K562 (cell line): ENCODE results near the gene ULBP2. TPM values are rescaled to one million over a fixed set of nuclear protein-coding genes. Genes with fewer than 3 reads are reported as not detected.

Source experiments
- E2F1 ChIP-seq: sonication (generic); formaldehyde crosslinking; IDR thresholded peaks from 2 replicates; pipeline ENCODE4 v1.8.1; 2023; ENCODE audit warnings: mild to moderate bottlenecking, missing genetic modification reagents, moderate library complexity
- ETV1 ChIP-seq: fragments of 450-650 bp; conservative IDR thresholded peaks from 2 replicates; pipeline ENCODE4 v1.6.1; 2016; ENCODE audit warnings: missing genetic modification characterization, control low read depth, low read depth, missing compliant biosample characterization
- MXI1 ChIP-seq: IDR thresholded peaks from 2 replicates; pipeline ENCODE4 v1.6.1; 2011; ENCODE audit warnings: low read depth, mild to moderate bottlenecking, improper control_type of control experiment, low read length
- NCOR1 ChIP-seq: fragments of 450-650 bp; IDR thresholded peaks from 2 replicates; pipeline ENCODE4 v1.6.1; 2016; ENCODE audit warnings: mild to moderate bottlenecking, moderate library complexity
- YBX1 ChIP-seq: fragments of 450-650 bp; IDR thresholded peaks from 2 replicates; pipeline ENCODE4 v1.7.1; 2016; ENCODE audit warnings: mild to moderate bottlenecking
- ZNF23 ChIP-seq: fragments of 250-450 bp; sonication (Bioruptor Pico); IDR thresholded peaks from 2 replicates; pipeline ENCODE4 v1.4.0; 2020; ENCODE audit warnings: mild to moderate bottlenecking
- ZNF766 ChIP-seq: fragments of 200-800 bp; sonication (Bioruptor generic); conservative IDR thresholded peaks from 2 replicates; pipeline ENCODE4 v1.6.1; 2016; ENCODE audit warnings: missing genetic modification characterization, missing compliant biosample characterization
- polyA plus RNA-seq, 8 experiments: library from polyadenylated mRNA; depleted of rRNA in 4 of 8; stranded (reverse) in 5 of 8; unstranded in 3 of 8; fragments of >200 nt; fragmentation: Nextera tagmentation in 2 of 8; fragmentation: Illumina TruSeq in 1 of 8; extraction: Ambion mirVana in 2 of 8; extraction: Trizol in 1 of 8; gene quantifications; 2 replicates each; pipeline versions ENCODE4 v1.2.1 to v1.2.3, GENCODE V29; 2011 to 2014; ENCODE audit warnings: inconsistent platforms in 1 of 8, missing spikeins in 1 of 8
- total RNA-seq, 7 experiments: library from RNA; depleted of rRNA in 6 of 7; stranded (reverse); fragments of >200 nt in 6 of 7; fragmentation: Illumina TruSeq in 2 of 7; extraction: Trizol in 2 of 7; gene quantifications; 2 replicates each; pipeline versions ENCODE4 v1.2.1 to v1.2.3, GENCODE V29; 2011 to 2021; ENCODE audit warnings: low replicate concordance in 1 of 7
- TF ChIP-seq, protein P1 (sequence below): fragments of 200-600 bp; sonication (generic); IDR thresholded peaks from one replicate; pipeline ENCODE4 v1.6.1; 2012; ENCODE audit warnings: mild to moderate bottlenecking, low read depth, low read length, inconsistent platforms
- TF ChIP-seq, protein P2 (sequence below): sonication (generic); formaldehyde crosslinking; IDR thresholded peaks from 2 replicates; pipeline ENCODE4 v1.9.0; 2022; ENCODE audit warnings: mild to moderate bottlenecking, missing genetic modification reagents

The ULBP2 gene
- total and polyA plus RNA-seq, 9 of the 15 experiments (the other 6 are each of a cell fraction or from before 2014, with no cell fraction given): 0.50 to 5.3 (median 1.2) TPM

DNA sequence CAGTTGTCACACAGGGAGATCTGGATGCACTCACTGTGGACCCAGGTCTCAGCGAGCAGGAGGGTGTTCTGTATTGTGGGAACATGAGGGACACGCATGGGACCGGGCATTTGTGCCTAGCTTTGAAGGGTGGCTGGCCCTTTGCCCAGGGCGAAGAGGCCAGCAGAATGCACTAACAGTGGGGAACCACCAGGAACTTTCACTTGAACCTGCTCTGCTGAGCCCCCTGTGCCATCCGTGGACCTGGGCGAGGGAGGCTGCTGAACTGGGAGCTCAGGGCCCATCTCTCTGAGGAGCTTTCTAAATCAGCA, 1.2 kb upstream of the ULBP2 start (continued):
- TF ChIP-seq, protein P1, sequence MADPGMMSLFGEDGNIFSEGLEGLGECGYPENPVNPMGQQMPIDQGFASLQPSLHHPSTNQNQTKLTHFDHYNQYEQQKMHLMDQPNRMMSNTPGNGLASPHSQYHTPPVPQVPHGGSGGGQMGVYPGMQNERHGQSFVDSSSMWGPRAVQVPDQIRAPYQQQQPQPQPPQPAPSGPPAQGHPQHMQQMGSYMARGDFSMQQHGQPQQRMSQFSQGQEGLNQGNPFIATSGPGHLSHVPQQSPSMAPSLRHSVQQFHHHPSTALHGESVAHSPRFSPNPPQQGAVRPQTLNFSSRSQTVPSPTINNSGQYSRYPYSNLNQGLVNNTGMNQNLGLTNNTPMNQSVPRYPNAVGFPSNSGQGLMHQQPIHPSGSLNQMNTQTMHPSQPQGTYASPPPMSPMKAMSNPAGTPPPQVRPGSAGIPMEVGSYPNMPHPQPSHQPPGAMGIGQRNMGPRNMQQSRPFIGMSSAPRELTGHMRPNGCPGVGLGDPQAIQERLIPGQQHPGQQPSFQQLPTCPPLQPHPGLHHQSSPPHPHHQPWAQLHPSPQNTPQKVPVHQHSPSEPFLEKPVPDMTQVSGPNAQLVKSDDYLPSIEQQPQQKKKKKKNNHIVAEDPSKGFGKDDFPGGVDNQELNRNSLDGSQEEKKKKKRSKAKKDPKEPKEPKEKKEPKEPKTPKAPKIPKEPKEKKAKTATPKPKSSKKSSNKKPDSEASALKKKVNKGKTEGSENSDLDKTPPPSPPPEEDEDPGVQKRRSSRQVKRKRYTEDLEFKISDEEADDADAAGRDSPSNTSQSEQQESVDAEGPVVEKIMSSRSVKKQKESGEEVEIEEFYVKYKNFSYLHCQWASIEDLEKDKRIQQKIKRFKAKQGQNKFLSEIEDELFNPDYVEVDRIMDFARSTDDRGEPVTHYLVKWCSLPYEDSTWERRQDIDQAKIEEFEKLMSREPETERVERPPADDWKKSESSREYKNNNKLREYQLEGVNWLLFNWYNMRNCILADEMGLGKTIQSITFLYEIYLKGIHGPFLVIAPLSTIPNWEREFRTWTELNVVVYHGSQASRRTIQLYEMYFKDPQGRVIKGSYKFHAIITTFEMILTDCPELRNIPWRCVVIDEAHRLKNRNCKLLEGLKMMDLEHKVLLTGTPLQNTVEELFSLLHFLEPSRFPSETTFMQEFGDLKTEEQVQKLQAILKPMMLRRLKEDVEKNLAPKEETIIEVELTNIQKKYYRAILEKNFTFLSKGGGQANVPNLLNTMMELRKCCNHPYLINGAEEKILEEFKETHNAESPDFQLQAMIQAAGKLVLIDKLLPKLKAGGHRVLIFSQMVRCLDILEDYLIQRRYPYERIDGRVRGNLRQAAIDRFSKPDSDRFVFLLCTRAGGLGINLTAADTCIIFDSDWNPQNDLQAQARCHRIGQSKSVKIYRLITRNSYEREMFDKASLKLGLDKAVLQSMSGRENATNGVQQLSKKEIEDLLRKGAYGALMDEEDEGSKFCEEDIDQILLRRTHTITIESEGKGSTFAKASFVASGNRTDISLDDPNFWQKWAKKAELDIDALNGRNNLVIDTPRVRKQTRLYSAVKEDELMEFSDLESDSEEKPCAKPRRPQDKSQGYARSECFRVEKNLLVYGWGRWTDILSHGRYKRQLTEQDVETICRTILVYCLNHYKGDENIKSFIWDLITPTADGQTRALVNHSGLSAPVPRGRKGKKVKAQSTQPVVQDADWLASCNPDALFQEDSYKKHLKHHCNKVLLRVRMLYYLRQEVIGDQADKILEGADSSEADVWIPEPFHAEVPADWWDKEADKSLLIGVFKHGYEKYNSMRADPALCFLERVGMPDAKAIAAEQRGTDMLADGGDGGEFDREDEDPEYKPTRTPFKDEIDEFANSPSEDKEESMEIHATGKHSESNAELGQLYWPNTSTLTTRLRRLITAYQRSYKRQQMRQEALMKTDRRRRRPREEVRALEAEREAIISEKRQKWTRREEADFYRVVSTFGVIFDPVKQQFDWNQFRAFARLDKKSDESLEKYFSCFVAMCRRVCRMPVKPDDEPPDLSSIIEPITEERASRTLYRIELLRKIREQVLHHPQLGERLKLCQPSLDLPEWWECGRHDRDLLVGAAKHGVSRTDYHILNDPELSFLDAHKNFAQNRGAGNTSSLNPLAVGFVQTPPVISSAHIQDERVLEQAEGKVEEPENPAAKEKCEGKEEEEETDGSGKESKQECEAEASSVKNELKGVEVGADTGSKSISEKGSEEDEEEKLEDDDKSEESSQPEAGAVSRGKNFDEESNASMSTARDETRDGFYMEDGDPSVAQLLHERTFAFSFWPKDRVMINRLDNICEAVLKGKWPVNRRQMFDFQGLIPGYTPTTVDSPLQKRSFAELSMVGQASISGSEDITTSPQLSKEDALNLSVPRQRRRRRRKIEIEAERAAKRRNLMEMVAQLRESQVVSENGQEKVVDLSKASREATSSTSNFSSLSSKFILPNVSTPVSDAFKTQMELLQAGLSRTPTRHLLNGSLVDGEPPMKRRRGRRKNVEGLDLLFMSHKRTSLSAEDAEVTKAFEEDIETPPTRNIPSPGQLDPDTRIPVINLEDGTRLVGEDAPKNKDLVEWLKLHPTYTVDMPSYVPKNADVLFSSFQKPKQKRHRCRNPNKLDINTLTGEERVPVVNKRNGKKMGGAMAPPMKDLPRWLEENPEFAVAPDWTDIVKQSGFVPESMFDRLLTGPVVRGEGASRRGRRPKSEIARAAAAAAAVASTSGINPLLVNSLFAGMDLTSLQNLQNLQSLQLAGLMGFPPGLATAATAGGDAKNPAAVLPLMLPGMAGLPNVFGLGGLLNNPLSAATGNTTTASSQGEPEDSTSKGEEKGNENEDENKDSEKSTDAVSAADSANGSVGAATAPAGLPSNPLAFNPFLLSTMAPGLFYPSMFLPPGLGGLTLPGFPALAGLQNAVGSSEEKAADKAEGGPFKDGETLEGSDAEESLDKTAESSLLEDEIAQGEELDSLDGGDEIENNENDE: no peak
- no peak for TF ChIP-seq YBX1
- TF ChIP-seq ZNF766 (CRISPR knock-in tag): no peak
- TF ChIP-seq, protein P2, sequence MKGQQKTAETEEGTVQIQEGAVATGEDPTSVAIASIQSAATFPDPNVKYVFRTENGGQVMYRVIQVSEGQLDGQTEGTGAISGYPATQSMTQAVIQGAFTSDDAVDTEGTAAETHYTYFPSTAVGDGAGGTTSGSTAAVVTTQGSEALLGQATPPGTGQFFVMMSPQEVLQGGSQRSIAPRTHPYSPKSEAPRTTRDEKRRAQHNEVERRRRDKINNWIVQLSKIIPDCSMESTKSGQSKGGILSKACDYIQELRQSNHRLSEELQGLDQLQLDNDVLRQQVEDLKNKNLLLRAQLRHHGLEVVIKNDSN (CRISPR knock-in tag): no peak
- TF ChIP-seq ZNF23: no peak
- TF ChIP-seq ETV1: no peak
- no peak for TF ChIP-seq E2F1 (CRISPR knock-in tag)
- no peak for TF ChIP-seq NCOR1
- TF ChIP-seq MXI1: no peak
- TF ChIP-seq, all 486 proteins: peak for 0
